ENCODE data around the gene PRC1.

Gene PRC1

GRCh38 chr15:90933301-90933700, 61.0 kb downstream of the PRC1 start:
- peaks cover 39% of the 10 kb centered on the region for H3K36me3 ChIP-seq (ENCODE audit: control insufficient read depth, low read length)
- H3K79me2 ChIP-seq (ENCODE audit: control insufficient read depth, low read length) = peaks cover 48% of the 10 kb centered on the region
- no peak overlapping the region for H3K4me3 ChIP-seq (ENCODE audit: low read length)
- H3K4me2 ChIP-seq (ENCODE audit: low read length) = no peak overlapping the region
- no peak overlapping the region for H3K27ac ChIP-seq (ENCODE audit: low read depth, low read length)
- peaks cover 65% of the 10 kb centered on the region for H3K4me1 ChIP-seq (ENCODE audit: control insufficient read depth, low read length)
- H3K9me3 ChIP-seq (ENCODE audit: control insufficient read depth, insufficient read depth, low read length) = no peaks in the 10 kb centered on the region
- peaks cover 13% of the 10 kb centered on the region for H3F3A ChIP-seq (ENCODE audit: control insufficient read depth, insufficient read depth)
- H3K9me2 ChIP-seq (replicated peaks; ENCODE audit: control insufficient read depth, low read length) = no peaks in the 10 kb centered on the region
- TF ChIP-seq EZH2phosphoT487 (IDR thresholded peaks at IDR 0.05; ENCODE audit: borderline replicate concordance, low read length) (no peak), CTCF (IDR thresholded peaks at IDR 0.05; ENCODE audit: low read depth, low read length, poor library complexity, severe bottlenecking) (no peak)
- no peaks in the 10 kb centered on the region for H3K27me3 ChIP-seq (ENCODE audit: control insufficient read depth, low read length)
- H4K20me1 ChIP-seq (ENCODE audit: control insufficient read depth, insufficient read depth, low read depth, low read length) = 0 out of 2 replicates have a peak, but pooled peaks cover 5% of the 10 kb centered on the region

- Histone ChIP-seq H3K27ac (ENCODE audit: low read depth, low read length) (peak overlapping the region; percentile 91), H3K9me3 (ENCODE audit: control insufficient read depth, insufficient read depth, low read length) (no peaks in the 10 kb centered on the region), H3K4me2 (ENCODE audit: low read length) (peak overlapping the region; percentile 97), H3K4me1 (ENCODE audit: control insufficient read depth, low read length) (peaks cover 69% of the 10 kb centered on the region), H4K20me1 (ENCODE audit: control insufficient read depth, insufficient read depth, low read depth, low read length) (0 out of 2 replicates have a peak, but pooled peaks cover 5% of the 10 kb centered on the region), H3K27me3 (ENCODE audit: control insufficient read depth, low read length) (no peaks in the 10 kb centered on the region), H3K36me3 (ENCODE audit: control insufficient read depth, low read length) (peaks cover 36% of the 10 kb centered on the region), H3K4me3 (ENCODE audit: low read length) (peak overlapping the region; percentile 98), H3K9me2 (replicated peaks; ENCODE audit: control insufficient read depth, low read length) (no peaks in the 10 kb centered on the region), H3K79me2 (ENCODE audit: control insufficient read depth, low read length) (peaks cover 48% of the 10 kb centered on the region), H3F3A (ENCODE audit: control insufficient read depth, insufficient read depth) (peaks cover 13% of the 10 kb centered on the region)
- TF ChIP-seq CTCF (IDR thresholded peaks at IDR 0.05; ENCODE audit: low read depth, low read length, poor library complexity, severe bottlenecking) = no peak
- no peak for TF ChIP-seq EZH2phosphoT487 (IDR thresholded peaks at IDR 0.05; ENCODE audit: borderline replicate concordance, low read length)
These were observed 61.7 kb downstream of the PRC1 start for GRCh38 chr15:90932660-90932991.

- peak within 1 kb of the TSS; percentile 97 for H3K4me2 ChIP-seq (ENCODE audit: low read length)
- peaks cover 67% of the 10 kb centered on the region for H3K4me1 ChIP-seq (ENCODE audit: control insufficient read depth, low read length)
These were observed 62.3 kb downstream of the PRC1 start, which contains the start of gene HDDC3 for GRCh38 chr15:90931828-90932659. TSS of gene HDDC3 (minus strand) at chr15:90932549. CDS start at chr15:90932540, 9 bp downstream.

More at GRCh38 chr15:90931828-90932659, 62.3 kb downstream of the PRC1 start, which contains the start of gene HDDC3:
- no peaks in the 10 kb centered on the region for H3K9me3 ChIP-seq (ENCODE audit: control insufficient read depth, insufficient read depth, low read length)
- H4K20me1 ChIP-seq (ENCODE audit: control insufficient read depth, insufficient read depth, low read depth, low read length) = 0 out of 2 replicates have a peak, but pooled peaks cover 5% of the 10 kb centered on the region
- H3K36me3 ChIP-seq (ENCODE audit: control insufficient read depth, low read length) = peaks cover 33% of the 10 kb centered on the region
- peak within 1 kb of the TSS; percentile 98 for H3K4me3 ChIP-seq (ENCODE audit: low read length)
- H3F3A ChIP-seq (ENCODE audit: control insufficient read depth, insufficient read depth) = peaks cover 13% of the 10 kb centered on the region
- no peaks in the 10 kb centered on the region for H3K9me2 ChIP-seq (replicated peaks; ENCODE audit: control insufficient read depth, low read length)
- no peak for TF ChIP-seq EZH2phosphoT487 (IDR thresholded peaks at IDR 0.05; ENCODE audit: borderline replicate concordance, low read length)
- TF ChIP-seq CTCF (IDR thresholded peaks at IDR 0.05; ENCODE audit: low read depth, low read length, poor library complexity, severe bottlenecking) = peak; percentile 82
- H3K27me3 ChIP-seq (ENCODE audit: control insufficient read depth, low read length) = no peaks in the 10 kb centered on the region
- H3K79me2 ChIP-seq (ENCODE audit: control insufficient read depth, low read length) = peaks cover 48% of the 10 kb centered on the region
- peak within 1 kb of the TSS; percentile 91 for H3K27ac ChIP-seq (ENCODE audit: low read depth, low read length)
